ENCODE results near the gene OLFM3. TPM values are rescaled to one million over a fixed set of nuclear protein-coding genes. Genes with fewer than 3 reads are reported as not detected.

Gene OLFM3
- total RNA-seq, 1 donor from 2014 or later = 3.8 TPM

DNA sequence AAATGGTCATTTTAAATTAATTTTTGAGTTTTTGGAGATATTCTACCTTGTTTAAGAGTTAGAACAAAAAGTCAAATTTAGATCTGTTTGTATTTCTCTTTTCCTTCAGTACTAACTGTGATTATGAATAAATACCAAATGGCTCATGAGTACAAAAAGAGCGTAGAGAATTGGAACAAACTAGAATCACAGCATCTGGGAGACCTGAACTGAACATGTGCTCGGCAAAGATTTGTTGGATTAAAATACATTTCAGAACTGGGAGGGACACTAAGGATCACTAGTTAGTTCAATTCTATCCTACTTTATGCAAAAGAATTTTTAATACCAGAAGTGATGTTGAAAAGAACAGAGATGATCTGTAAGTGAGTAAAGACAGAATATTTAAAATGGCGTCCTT is 19.5 kb downstream of the OLFM3 start:
- TF ChIP-seq, protein P1, sequence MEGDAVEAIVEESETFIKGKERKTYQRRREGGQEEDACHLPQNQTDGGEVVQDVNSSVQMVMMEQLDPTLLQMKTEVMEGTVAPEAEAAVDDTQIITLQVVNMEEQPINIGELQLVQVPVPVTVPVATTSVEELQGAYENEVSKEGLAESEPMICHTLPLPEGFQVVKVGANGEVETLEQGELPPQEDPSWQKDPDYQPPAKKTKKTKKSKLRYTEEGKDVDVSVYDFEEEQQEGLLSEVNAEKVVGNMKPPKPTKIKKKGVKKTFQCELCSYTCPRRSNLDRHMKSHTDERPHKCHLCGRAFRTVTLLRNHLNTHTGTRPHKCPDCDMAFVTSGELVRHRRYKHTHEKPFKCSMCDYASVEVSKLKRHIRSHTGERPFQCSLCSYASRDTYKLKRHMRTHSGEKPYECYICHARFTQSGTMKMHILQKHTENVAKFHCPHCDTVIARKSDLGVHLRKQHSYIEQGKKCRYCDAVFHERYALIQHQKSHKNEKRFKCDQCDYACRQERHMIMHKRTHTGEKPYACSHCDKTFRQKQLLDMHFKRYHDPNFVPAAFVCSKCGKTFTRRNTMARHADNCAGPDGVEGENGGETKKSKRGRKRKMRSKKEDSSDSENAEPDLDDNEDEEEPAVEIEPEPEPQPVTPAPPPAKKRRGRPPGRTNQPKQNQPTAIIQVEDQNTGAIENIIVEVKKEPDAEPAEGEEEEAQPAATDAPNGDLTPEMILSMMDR (conservative IDR thresholded peaks at IDR 0.05) = no peak
- H3K36me3 Mint-ChIP-seq = no peaks in the 10 kb centered on the region
- no peaks in the 10 kb centered on the region for H3K27me3 Mint-ChIP-seq
- peaks cover 6% of the 10 kb centered on the region for H3K4me1 Mint-ChIP-seq (ENCODE audit: unreplicated experiment)
- no peak overlapping the region for H3K27ac Mint-ChIP-seq
- no peaks in the 10 kb centered on the region for H3K9me3 Mint-ChIP-seq
- no peak overlapping the region for H3K4me3 Mint-ChIP-seq
- no peak for DNase-seq (ENCODE audit: extremely low spot score, unreplicated experiment)

- TF ChIP-seq, protein P1 (conservative IDR thresholded peaks at IDR 0.05) = no peak
- H3K27me3 Mint-ChIP-seq = no peaks in the 10 kb centered on the region
Observed at GRCh38 chr1:101976161-101976560, 20.6 kb downstream of the OLFM3 start.

GRCh38 chr1:101975371-101975770 is 21.4 kb downstream of the OLFM3 start:
- no peaks in the 10 kb centered on the region for H3K9me3 Mint-ChIP-seq
- H3K4me3 Mint-ChIP-seq = no peak overlapping the region
- no peaks in the 10 kb centered on the region for H3K36me3 Mint-ChIP-seq
- TF ChIP-seq, protein P1 (conservative IDR thresholded peaks at IDR 0.05) = no peak
- H3K27ac Mint-ChIP-seq = no peak overlapping the region
- H3K4me1 Mint-ChIP-seq (ENCODE audit: unreplicated experiment) = no peaks in the 10 kb centered on the region
- no peaks in the 10 kb centered on the region for H3K27me3 Mint-ChIP-seq
- no peak for DNase-seq (ENCODE audit: extremely low spot score, unreplicated experiment)

More at GRCh38 chr1:101976161-101976560, 20.6 kb downstream of the OLFM3 start:
- Mint-ChIP-seq H3K27ac (no peak overlapping the region), H3K4me1 (ENCODE audit: unreplicated experiment) (peaks cover 4% of the 10 kb centered on the region), H3K4me3 (no peak overlapping the region), H3K9me3 (no peaks in the 10 kb centered on the region), H3K36me3 (no peaks in the 10 kb centered on the region)
- no peak for DNase-seq (ENCODE audit: extremely low spot score, unreplicated experiment)

GRCh38 chr1:101974599-101975274 is 22.0 kb downstream of the OLFM3 start:
- H3K27me3 Mint-ChIP-seq = no peaks in the 10 kb centered on the region
- TF ChIP-seq, protein P1 (conservative IDR thresholded peaks at IDR 0.05) = no peak
- no peaks in the 10 kb centered on the region for H3K36me3 Mint-ChIP-seq
- H3K4me3 Mint-ChIP-seq = no peak overlapping the region
- H3K4me1 Mint-ChIP-seq (ENCODE audit: unreplicated experiment) = no peaks in the 10 kb centered on the region
- no peak for DNase-seq (ENCODE audit: extremely low spot score, unreplicated experiment)
- H3K27ac Mint-ChIP-seq = no peak overlapping the region
- H3K9me3 Mint-ChIP-seq = no peaks in the 10 kb centered on the region

- Mint-ChIP-seq H3K4me1 (ENCODE audit: unreplicated experiment) (no peaks in the 10 kb centered on the region), H3K4me3 (no peak overlapping the region), H3K9me3 (no peaks in the 10 kb centered on the region), H3K36me3 (no peaks in the 10 kb centered on the region), H3K27ac (no peak overlapping the region), H3K27me3 (peaks cover 3% of the 10 kb centered on the region)
- TF ChIP-seq, protein P1 (conservative IDR thresholded peaks at IDR 0.05) = peak; percentile 44
- DNase-seq (ENCODE audit: extremely low spot score, unreplicated experiment) = no peak
Observed at GRCh38 chr1:101971304-101971703, 25.4 kb downstream of the OLFM3 start.

All from type B pancreatic cell (in vitro differentiated cells).